Fibroblast of lung (primary cell): ENCODE measurements around the gene SLC9A8. TPM values are rescaled to one million over a fixed set of nuclear protein-coding genes. Genes with fewer than 3 reads are reported as not detected.

Experiments
- DNase-seq, 2 donors: peaks; one replicate each; pipeline versions ENCODE4 v3.0.0 to v3.0.0-alpha.2; 2010; ENCODE audit warnings: low read depth in 2 of 2
- H2AFZ ChIP-seq: 2 replicates; pipeline ENCODE4 v1.5.1; 2012; ENCODE audit warnings: low read length, control low read depth, inconsistent platforms
- H3K27ac ChIP-seq: 2 replicates; pipeline ENCODE4 v1.5.1; 2011; ENCODE audit warnings: low read length, control low read depth; ENCODE audit not compliant: insufficient read depth
- H3K27me3 ChIP-seq: 2 replicates; pipeline ENCODE4 v1.5.1; 2011; ENCODE audit warnings: mild to moderate bottlenecking, low read length; ENCODE audit not compliant: control insufficient read depth, insufficient read depth
- H3K36me3 ChIP-seq: 2 replicates; pipeline ENCODE4 v1.5.1; 2011; ENCODE audit warnings: low read length; ENCODE audit not compliant: control insufficient read depth, insufficient read depth
- H3K4me1 ChIP-seq: 2 replicates; pipeline ENCODE4 v1.5.1; 2011; ENCODE audit warnings: low read length; ENCODE audit not compliant: control insufficient read depth, insufficient read depth; ENCODE audit errors: extremely low read depth
- H3K4me2 ChIP-seq: 2 replicates; pipeline ENCODE4 v1.5.1; 2011; ENCODE audit warnings: low read length, control low read depth; ENCODE audit not compliant: insufficient read depth; ENCODE audit errors: extremely low read depth
- H3K4me3 ChIP-seq, 4 experiments: fragments of 200-600 bp in 1 of 4; sonication (generic) in 1 of 4; replicated peaks in 1 of 4; 2 replicates each; pipeline ENCODE4 v1.5.1; 2011 to 2016; ENCODE audit warnings: low read length in 4 of 4, low read depth in 3 of 4, mild to moderate bottlenecking in 3 of 4, control low read depth in 2 of 4, inconsistent platforms in 1 of 4, mixed read lengths in 1 of 4; ENCODE audit not compliant: insufficient read depth in 1 of 4; ENCODE audit errors: control extremely low read depth in 1 of 4
- H3K79me2 ChIP-seq: 2 replicates; pipeline ENCODE4 v1.5.1; 2012; ENCODE audit warnings: mild to moderate bottlenecking, low read length, inconsistent platforms; ENCODE audit not compliant: control insufficient read depth, insufficient read depth
- H3K9ac ChIP-seq: 2 replicates; pipeline ENCODE4 v1.5.1; 2011; ENCODE audit warnings: mild to moderate bottlenecking, low read length, control low read depth; ENCODE audit not compliant: insufficient read depth
- H3K9me3 ChIP-seq: 2 replicates; pipeline ENCODE4 v1.5.1; 2012; ENCODE audit warnings: low read depth, low read length; ENCODE audit not compliant: control insufficient read depth, insufficient read depth
- H4K20me1 ChIP-seq: 2 replicates; pipeline ENCODE4 v1.5.1; 2011; ENCODE audit warnings: low read length; ENCODE audit not compliant: control insufficient read depth, insufficient read depth; ENCODE audit errors: extremely low read depth
- EZH2 ChIP-seq: IDR thresholded peaks from 2 replicates; pipeline ENCODE4 v1.5.1; 2012; ENCODE audit warnings: low read length, control low read depth, mild to moderate bottlenecking; ENCODE audit errors: missing control alignments
- polyA plus RNA-seq, 2 donors: library from polyadenylated mRNA; depleted of rRNA in 1 of 2; stranded (reverse) in 1 of 2; unstranded in 1 of 2; fragments of >200 nt; gene quantifications; 2 replicates each; pipeline ENCODE4 v1.2.1, GENCODE V29; 2011 to 2012; ENCODE audit warnings: missing spikeins in 1 of 2
- total RNA-seq: library from RNA; depleted of rRNA; stranded (reverse); fragments of >200 nt; gene quantifications from 2 replicates; pipeline ENCODE4 v1.2.1, GENCODE V29; 2014
- TF ChIP-seq, protein P1 (sequence below), 2 donors: IDR thresholded peaks in 1 of 2; conservative IDR thresholded peaks in 1 of 2; 1 replicate in 1 of 2; 2 replicates in 1 of 2; pipeline ENCODE4 v1.5.1; 2011 to 2012; ENCODE audit warnings: low read length in 2 of 2, control low read depth in 1 of 2, inconsistent platforms in 1 of 2, low read depth in 1 of 2, mild to moderate bottlenecking in 1 of 2

The SLC9A8 gene
- total and polyA plus RNA-seq, 2 donors (not counting 1 experiment from before 2014, with no cell fraction given): 2.4 to 15.5 TPM

- Histone ChIP-seq H3K9ac (no peak overlapping the region), H3K4me1 (peaks cover 2% of the 10 kb centered on the region), H3K4me2 (no peak overlapping the region), H3K27ac (no peak overlapping the region), H2AFZ (no peak overlapping the region), H4K20me1 (no peaks in the 10 kb centered on the region), H3K4me3 (no peak overlapping the region), H3K27me3 (no peaks in the 10 kb centered on the region), H3K36me3 (no peaks in the 10 kb centered on the region), H3K9me3 (no peaks in the 10 kb centered on the region), H3K79me2 (peaks cover 7% of the 10 kb centered on the region)
- DNase-seq: no peak
- no peak for TF ChIP-seq EZH2
- TF ChIP-seq, protein P1, sequence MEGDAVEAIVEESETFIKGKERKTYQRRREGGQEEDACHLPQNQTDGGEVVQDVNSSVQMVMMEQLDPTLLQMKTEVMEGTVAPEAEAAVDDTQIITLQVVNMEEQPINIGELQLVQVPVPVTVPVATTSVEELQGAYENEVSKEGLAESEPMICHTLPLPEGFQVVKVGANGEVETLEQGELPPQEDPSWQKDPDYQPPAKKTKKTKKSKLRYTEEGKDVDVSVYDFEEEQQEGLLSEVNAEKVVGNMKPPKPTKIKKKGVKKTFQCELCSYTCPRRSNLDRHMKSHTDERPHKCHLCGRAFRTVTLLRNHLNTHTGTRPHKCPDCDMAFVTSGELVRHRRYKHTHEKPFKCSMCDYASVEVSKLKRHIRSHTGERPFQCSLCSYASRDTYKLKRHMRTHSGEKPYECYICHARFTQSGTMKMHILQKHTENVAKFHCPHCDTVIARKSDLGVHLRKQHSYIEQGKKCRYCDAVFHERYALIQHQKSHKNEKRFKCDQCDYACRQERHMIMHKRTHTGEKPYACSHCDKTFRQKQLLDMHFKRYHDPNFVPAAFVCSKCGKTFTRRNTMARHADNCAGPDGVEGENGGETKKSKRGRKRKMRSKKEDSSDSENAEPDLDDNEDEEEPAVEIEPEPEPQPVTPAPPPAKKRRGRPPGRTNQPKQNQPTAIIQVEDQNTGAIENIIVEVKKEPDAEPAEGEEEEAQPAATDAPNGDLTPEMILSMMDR (conservative IDR thresholded peaks at IDR 0.05 in 1 of 2, IDR thresholded peaks at IDR 0.05 in 1 of 2; ENCODE audit: low read depth in 1 of 2, low read length in 2 of 2): no peak
Observed at GRCh38 chr20:49919461-49919860, 106.8 kb downstream of the SLC9A8 start.

GRCh38 chr20:49924247-49924646, 111.6 kb downstream of the SLC9A8 start:
- no peak overlapping the region for H3K4me2 ChIP-seq
- no peak overlapping the region for H2AFZ ChIP-seq
- H3K4me1 ChIP-seq: no peaks in the 10 kb centered on the region
- DNase-seq: no peak
- no peak overlapping the region for H3K4me3 ChIP-seq
- no peak overlapping the region for H3K9ac ChIP-seq
- no peaks in the 10 kb centered on the region for H3K27me3 ChIP-seq
- H4K20me1 ChIP-seq: no peaks in the 10 kb centered on the region
- no peaks in the 10 kb centered on the region for H3K79me2 ChIP-seq
- no peak overlapping the region for H3K27ac ChIP-seq
- H3K36me3 ChIP-seq: no peaks in the 10 kb centered on the region
- TF ChIP-seq, protein P1 (conservative IDR thresholded peaks at IDR 0.05 in 1 of 2, IDR thresholded peaks at IDR 0.05 in 1 of 2; ENCODE audit: low read depth in 1 of 2, low read length in 2 of 2): no peak
- no peak for TF ChIP-seq EZH2
- no peaks in the 10 kb centered on the region for H3K9me3 ChIP-seq

GRCh38 chr20:49925901-49926454, 113.3 kb downstream of the SLC9A8 start:
- Histone ChIP-seq H3K9ac (no peak overlapping the region), H2AFZ (no peak overlapping the region), H3K27ac (no peak overlapping the region), H4K20me1 (no peaks in the 10 kb centered on the region), H3K79me2 (no peaks in the 10 kb centered on the region), H3K4me3 (no peak overlapping the region), H3K36me3 (no peaks in the 10 kb centered on the region), H3K27me3 (no peaks in the 10 kb centered on the region), H3K9me3 (no peaks in the 10 kb centered on the region), H3K4me2 (no peak overlapping the region), H3K4me1 (no peaks in the 10 kb centered on the region)
- no peak for DNase-seq
- TF ChIP-seq EZH2: no peak
- TF ChIP-seq, protein P1 (conservative IDR thresholded peaks at IDR 0.05 in 1 of 2, IDR thresholded peaks at IDR 0.05 in 1 of 2; ENCODE audit: low read depth in 1 of 2, low read length in 2 of 2): no peak
